ENCODE data around the gene MSS51.

- TF ChIP-seq CTCF (conservative IDR thresholded peaks at IDR 0.05; ENCODE audit: low read length): no peak
- TF ChIP-seq EZH2phosphoT487 (IDR thresholded peaks at IDR 0.05; ENCODE audit: borderline replicate concordance): no peak
These were observed 27.8 kb downstream of the MSS51 start for GRCh38 chr10:73405556-73405955.

Data from Loucy (cell line).